Bronchial epithelial cell (primary cell): ENCODE measurements around the gene LDLRAD4. TPM values are rescaled to one million over a fixed set of nuclear protein-coding genes. Genes with fewer than 3 reads are reported as not detected.

Experiments used
- DNase-seq: peaks from one replicate; pipeline ENCODE4 v3.0.0-alpha.2; 2010; ENCODE audit warnings: low read depth
- FAIRE-seq: peaks from 2 replicates; lab custom pipeline; 2011; peaks lifted over from hg19 to GRCh38; lab: Jason Lieb, UNC
- H3K27me3 ChIP-seq: 2 replicates; pipeline ENCODE4 v1.5.1; 2011; ENCODE audit warnings: low read length; ENCODE audit not compliant: control insufficient read depth, insufficient read depth
- H3K36me3 ChIP-seq: 2 replicates; pipeline ENCODE4 v1.5.1; 2011; ENCODE audit warnings: low read length; ENCODE audit not compliant: control insufficient read depth, insufficient read depth
- H3K4me3 ChIP-seq: 2 replicates; pipeline ENCODE4 v1.5.1; 2011; ENCODE audit warnings: mild to moderate bottlenecking, low read depth, low read length, control low read depth
- total RNA-seq: library from RNA; depleted of rRNA; stranded (reverse); fragments of >200 nt; gene quantifications from 2 replicates; pipeline ENCODE4 v1.2.1, GENCODE V29; 2014
- TF ChIP-seq, protein P1 (sequence below): IDR thresholded peaks from 2 replicates; pipeline ENCODE4 v1.5.1; 2011; ENCODE audit warnings: mild to moderate bottlenecking, moderate library complexity, low read length, control low read depth, inconsistent platforms; ENCODE audit not compliant: insufficient read depth, severe bottlenecking

Gene LDLRAD4
- total RNA-seq, 1 donor from 2014 or later = not detected

DNA sequence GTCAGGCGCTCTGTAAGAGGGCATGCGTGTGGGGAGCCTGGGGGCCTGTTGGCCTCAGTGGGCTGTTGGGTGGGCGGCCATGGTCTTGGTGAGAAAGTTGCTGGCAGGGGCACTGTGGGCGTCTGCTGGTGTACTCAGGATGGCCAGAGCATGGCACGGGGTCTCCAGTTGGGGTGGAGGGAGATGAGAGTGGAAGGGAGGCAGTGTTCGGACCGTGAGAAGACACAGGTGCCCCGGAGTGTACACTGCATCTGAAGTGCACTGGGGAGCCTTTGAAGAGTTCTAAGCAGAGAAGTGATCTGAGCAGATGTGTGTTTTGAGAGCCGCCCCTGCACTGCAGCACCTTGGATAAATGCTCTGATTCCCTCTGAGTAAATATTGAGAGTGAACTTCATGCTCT, 150.8 kb downstream of the LDLRAD4 start:
- FAIRE-seq = no peak
- no peaks in the 10 kb centered on the region for H3K36me3 ChIP-seq

DNA sequence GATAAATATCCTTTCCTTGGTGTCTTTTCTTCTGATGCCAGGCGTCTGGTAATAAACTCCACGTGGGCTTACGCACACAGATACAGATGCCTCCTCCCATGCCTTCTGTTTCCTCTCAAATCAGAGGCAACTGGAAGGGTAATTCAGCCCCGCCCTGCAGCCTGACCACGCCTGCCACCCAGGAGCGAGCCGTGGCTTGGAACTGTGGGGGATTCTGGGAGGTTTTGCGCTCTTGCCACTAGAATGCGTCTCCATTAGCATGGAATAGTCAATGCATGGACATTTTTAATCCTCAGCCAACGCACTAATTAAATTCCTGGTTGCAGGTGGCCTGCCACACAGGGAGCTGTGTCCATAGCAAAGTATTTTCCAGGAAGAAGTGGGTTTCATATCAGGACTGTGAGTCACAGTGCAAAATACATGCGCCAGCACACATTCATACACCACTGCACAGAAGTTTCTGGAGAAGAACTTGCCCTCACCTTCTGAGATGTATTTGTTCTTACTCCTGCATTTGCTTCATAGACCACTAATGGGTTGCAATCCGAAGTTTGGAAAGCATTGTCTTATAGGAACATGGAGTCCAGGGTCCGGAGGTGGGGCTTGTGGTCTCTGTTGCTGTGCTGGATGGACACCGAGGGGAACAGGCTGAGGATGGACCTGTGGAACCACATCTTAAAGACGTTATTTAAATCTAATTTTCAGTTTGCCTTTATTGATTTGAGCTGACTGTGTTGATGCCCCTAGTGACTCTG, 151.4 kb downstream of the LDLRAD4 start:
- Histone ChIP-seq H3K27me3 (no peaks in the 10 kb centered on the region), H3K36me3 (no peaks in the 10 kb centered on the region), H3K4me3 (no peak overlapping the region)
- peak; percentile 43 for FAIRE-seq
- no peak for DNase-seq
- TF ChIP-seq, protein P1, sequence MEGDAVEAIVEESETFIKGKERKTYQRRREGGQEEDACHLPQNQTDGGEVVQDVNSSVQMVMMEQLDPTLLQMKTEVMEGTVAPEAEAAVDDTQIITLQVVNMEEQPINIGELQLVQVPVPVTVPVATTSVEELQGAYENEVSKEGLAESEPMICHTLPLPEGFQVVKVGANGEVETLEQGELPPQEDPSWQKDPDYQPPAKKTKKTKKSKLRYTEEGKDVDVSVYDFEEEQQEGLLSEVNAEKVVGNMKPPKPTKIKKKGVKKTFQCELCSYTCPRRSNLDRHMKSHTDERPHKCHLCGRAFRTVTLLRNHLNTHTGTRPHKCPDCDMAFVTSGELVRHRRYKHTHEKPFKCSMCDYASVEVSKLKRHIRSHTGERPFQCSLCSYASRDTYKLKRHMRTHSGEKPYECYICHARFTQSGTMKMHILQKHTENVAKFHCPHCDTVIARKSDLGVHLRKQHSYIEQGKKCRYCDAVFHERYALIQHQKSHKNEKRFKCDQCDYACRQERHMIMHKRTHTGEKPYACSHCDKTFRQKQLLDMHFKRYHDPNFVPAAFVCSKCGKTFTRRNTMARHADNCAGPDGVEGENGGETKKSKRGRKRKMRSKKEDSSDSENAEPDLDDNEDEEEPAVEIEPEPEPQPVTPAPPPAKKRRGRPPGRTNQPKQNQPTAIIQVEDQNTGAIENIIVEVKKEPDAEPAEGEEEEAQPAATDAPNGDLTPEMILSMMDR = no peak

More for the DNA sequence above, 150.8 kb downstream of the LDLRAD4 start:
- DNase-seq = no peak
- Histone ChIP-seq H3K27me3 (no peaks in the 10 kb centered on the region), H3K4me3 (no peak overlapping the region)
- TF ChIP-seq, protein P1 = no peak

DNA sequence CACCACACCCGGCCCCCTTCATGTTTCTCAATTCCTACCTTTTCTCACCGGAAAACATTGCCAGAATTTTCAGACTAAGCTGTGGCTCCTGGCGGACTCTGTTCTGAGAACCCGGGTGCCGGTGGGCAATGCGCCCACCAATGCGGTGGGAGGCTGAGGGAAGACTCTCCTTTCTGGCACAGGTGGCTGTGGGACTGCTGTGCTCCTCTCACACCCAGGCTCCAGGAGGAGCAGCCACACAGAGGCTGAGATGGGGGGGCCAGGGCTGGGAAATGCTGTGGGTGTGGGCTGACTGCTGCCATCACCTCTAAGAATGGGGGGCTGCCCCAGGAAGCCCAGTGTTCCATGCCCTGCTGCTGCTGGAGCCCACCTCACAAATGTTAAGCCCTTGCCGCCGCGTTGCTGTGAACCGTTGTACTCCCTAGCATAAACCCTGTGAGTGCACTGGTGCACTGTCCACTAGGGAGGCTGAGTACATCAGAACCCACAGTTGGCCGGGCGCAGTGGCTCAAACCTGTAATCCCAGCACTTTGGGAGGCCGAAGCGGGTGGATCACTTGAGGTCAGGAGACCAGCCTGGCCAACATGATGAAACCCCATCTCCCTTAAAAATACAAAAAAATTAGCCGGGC, 152.6 kb downstream of the LDLRAD4 start:
- DNase-seq (no peak), FAIRE-seq (no peak)
- H3K36me3 ChIP-seq = no peaks in the 10 kb centered on the region
- no peaks in the 10 kb centered on the region for H3K27me3 ChIP-seq
- TF ChIP-seq, protein P1 = no peak
- H3K4me3 ChIP-seq = no peak overlapping the region

DNA sequence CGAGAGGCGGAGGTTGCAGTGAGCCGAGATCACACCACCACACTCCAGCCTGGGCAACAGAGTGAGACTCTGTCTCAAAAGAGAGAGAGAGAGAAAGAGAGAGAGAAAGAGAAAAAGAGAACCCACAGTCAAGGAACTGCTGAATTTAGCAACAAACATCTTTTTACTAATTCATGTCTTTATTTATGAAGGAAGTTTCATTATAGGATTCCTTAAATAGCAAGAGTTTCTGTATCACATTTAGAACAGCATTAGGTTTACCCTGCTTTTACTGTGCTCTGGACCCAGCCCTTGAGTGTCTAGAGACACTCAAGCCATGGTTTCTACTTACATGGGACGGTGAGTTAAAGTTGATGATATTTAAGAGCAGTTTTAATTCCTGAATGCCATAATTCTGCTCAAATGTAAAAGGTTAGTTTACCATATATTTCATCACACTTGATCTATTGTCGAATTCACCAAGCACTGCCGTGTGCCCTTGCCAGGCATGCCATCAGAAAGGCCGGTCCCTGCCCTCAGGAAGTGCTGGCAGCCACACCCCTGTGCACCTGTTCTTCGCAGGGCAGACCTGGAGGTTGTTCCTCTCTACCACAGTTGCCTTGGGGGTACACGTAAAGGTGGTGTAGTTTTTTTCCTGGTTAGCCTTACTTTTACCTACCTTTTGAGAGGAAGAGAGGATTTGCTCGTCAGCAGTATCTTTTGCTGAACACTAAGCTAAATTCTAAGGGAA, 153.3 kb downstream of the LDLRAD4 start:
- DNase-seq (no peak), FAIRE-seq (no peak)
- H3K27me3 ChIP-seq = no peaks in the 10 kb centered on the region
- no peak overlapping the region for H3K4me3 ChIP-seq
- TF ChIP-seq, protein P1 = no peak
- H3K36me3 ChIP-seq = no peaks in the 10 kb centered on the region

DNA sequence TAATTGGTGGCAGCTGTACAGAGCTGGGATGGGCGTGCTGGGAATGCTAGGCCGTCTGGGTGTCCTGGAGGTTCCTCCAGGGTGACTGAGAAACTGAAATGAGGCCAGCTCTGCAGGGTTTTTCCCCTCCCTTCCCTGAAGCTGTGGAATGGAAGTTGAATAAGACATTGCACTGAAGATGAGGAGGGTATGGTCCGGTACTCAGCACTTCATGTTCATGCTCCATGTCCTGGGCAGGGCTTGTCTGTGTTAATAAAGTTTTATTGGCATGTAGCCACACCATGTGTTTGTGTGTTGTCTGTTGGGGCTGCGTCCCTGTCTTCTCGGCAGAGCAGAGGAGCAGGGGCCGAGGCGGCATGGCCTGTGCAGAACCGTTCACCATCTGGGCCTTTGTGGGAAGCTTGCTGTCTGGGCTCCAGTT, 154.0 kb downstream of the LDLRAD4 start:
- Histone ChIP-seq H3K36me3 (no peaks in the 10 kb centered on the region), H3K27me3 (no peaks in the 10 kb centered on the region), H3K4me3 (no peak overlapping the region)
- TF ChIP-seq, protein P1 = no peak
- DNase-seq (no peak), FAIRE-seq (no peak)
